ENCODE measurements around the gene STARD13.
"Not testable (repeated sequence)": the region's sequence is repeated elsewhere in the genome, so short reads cannot be mapped to it uniquely, and the experiment has no call there.

STARD13 gene

DNA sequence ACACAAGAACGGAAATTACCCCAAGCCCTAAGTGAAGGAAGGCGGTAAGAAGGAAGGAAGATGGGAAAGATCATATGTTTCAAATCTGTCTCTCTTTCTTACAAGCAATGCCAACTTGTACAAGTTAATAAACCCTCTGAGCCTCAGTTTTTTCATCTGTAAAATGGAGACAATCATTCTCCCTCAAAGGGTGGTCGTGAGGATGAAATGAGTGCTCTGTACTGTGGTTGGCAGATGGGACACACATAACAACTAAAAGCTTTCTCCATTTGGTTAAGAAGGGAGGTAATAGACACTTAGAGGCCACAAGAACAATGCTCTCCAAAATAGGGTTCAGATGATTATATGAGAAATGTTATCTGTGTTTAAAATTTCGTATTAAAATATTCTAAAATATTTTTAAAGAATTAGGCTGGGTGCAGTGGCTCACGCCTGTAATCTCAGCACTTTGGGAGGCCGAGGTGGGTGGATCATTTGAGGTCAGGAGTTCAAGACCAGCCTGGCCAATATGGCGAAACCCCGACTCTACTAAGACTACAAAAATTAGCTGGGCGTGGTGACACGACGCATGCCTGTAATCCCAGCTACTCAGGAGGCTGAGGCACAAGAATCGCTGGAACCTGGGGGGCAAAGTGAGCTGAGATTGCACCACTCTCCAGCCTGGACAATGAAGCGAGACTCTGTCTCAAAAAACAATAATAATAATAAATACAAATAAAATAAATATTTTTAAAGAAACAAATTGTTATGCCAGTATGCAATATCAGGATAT lies 89.7 kb downstream of the STARD13 start:
- DNase-seq: no peak

- DNase-seq: no peak
These were observed 90.5 kb downstream of the STARD13 start for GRCh38 chr13:33194820-33195692.

GRCh38 chr13:33193428-33193974 lies 92.1 kb downstream of the STARD13 start:
- no peak for DNase-seq

- no peak for DNase-seq
These were observed 93.9 kb downstream of the STARD13 start for GRCh38 chr13:33191425-33192210.

GRCh38 chr13:33189470-33189869 lies 96.1 kb downstream of the STARD13 start:
- no peak for DNase-seq

DNA sequence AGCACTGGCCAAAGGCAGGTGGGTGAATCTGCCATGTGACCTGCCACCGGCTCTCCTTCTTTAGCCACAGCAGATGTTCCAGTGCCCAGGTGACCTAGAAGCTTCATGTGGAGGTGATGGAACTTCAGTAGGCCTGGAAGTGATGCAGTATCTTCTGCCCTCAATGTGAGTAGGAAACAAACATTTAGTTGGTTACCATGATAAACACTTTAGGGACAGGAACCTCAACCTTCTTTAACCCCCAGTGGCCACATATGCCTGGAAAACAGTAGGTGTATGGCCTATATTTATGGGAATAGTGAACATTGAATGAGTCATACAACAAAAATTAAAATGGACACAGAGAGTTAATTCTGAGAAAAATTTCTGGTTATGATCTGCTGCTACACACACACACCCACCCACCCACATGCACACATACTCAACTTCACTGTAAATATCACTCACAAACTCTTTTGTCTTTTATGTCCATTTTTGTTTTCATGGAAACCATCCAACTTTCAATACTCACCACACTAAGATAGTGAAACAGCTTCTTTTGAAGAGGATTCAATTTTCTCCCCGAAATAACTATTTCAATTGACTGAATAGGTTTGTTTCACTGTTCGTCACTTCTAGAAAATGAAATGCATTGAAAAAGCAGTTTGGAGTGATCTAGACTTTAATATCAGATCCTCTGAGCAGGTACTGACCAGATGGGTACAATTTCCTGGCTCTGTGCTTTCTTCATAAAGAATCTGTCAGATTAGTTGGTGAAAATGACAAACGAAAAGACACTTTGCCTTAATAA lies 97.3 kb downstream of the STARD13 start:
- DNase-seq: no peak

GRCh38 chr13:33186861-33187291 lies 98.7 kb downstream of the STARD13 start:
- no peak for DNase-seq

DNA sequence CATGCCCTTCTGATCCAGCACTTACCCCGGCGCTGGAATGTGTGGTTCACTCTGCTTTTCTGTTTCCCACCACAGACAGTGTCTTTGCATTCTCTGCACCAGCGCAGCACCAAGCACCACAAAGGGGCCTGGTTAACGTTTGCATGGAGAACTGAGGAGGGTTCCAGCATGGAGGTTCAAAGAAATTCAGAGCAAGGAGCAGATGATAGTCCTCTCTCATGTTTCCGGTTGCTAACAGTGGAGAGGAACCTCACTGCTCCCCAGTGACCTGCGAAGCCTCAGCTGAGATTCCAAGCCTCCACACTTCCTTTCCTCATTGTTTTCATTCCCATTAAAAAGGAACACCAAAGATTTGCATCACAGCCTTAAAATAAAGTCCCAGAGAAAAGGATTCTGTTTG lies 99.7 kb downstream of the STARD13 start:
- no peak for DNase-seq

- DNase-seq: no peak
These were observed 101.0 kb downstream of the STARD13 start for GRCh38 chr13:33184530-33184929.

DNA sequence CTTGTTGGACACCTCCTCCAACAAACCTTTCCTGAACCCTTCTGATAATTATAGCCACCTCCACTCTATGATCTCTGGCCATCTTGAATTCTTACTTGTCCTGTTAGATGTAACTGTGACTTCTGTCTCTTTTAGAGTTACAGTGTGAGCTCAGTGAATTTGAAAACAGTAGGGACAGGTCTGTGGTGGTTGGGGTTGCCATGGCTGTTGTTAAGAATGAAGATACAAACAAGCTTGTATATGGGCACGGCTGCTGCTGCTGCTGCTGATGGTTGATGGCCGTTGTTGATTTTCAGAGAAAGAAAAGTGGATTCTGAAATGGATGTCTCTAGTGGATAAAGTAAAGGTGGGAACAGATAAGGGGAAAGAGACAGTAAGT lies 101.5 kb downstream of the STARD13 start:
- DNase-seq: no peak

DNA sequence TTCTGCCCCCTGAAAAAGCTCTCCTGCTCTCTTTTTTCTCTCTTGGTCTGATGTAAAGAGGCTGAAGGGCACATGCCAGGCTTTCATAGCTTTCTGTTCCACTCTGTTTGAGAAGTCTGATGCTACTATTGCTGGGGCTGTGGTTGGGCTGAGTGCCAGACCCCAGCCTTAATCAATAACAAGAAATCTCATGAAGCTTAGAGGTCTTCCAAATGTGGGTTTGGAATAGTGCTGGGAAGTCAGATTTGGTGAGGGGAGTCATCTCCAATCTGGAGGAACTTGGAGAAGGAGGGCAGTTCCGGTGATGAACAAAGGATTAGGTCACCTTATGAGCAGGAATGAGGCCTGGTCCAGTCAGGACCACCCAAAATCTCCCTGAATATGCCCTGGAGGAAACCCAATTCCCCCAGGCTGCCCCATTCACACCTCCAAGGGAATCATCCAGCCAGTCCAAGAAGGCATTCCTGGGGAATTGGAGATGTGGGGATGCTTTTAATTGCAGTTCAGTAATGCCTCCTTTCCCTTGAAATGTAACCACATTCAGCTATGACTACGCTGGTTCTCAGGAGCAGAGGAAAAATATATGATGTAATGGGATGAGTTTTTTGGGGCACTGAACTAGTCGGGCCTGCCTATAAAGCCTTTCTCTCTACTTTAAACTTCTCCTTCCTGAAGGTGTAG lies 102.0 kb downstream of the STARD13 start:
- no peak for DNase-seq

- no peak for DNase-seq
These were observed 102.8 kb downstream of the STARD13 start for GRCh38 chr13:33182729-33183128.

GRCh38 chr13:33181264-33181663 lies 104.3 kb downstream of the STARD13 start:
- no peak for DNase-seq

GRCh38 chr13:33180122-33180804 lies 105.3 kb downstream of the STARD13 start:
- no peak for DNase-seq

DNA sequence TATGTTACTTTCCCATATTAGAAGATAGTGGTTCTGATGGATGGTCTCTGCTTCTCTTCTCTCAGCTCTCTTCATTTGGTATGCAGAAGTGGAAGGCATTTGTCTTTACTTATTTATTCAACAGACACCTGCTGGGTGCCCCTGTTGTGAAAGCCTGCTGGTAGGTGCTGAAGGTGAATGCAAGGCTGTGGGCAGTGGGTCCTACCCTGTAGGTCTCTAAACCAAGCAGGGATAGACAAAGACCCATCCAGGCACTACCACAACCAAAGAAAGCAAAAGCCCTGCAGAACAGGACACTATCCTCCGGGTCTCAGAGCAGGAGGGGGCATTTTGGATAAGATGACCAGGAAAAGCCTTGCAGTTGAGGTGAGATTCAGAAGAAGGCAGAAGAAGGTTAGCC lies 106.1 kb downstream of the STARD13 start:
- DNase-seq: no peak

- DNase-seq: no peak
These were observed 107.2 kb downstream of the STARD13 start for GRCh38 chr13:33178209-33178840.

GRCh38 chr13:33177340-33178208 lies 108.0 kb downstream of the STARD13 start:
- not testable (repeated sequence) for DNase-seq

DNA sequence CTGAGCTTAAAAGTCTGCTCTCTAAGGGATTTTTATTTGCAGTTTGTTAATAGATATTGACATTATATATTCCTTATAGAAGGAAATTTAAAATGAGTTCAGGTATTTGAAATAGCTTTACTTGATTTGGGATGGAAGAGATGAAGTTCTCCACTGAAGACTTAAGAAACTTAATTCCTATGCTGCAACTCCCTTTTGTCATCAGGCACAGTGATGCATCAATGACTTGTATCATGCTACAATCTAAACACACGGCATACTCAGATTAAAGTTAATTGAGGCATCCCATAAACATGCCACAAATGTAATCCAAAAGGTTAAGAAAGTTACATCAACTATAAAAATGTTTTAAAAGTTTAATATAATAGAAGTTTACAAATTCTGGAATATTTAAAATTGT lies 109.0 kb downstream of the STARD13 start:
- DNase-seq: no peak

- DNase-seq: no peak
These were observed 109.6 kb downstream of the STARD13 start for GRCh38 chr13:33175991-33176390.

Measured in CD4-positive, alpha-beta T cell treated with Interleukin-4 for 1 hour (primary cell).